Hematopoietic multipotent progenitor cell treated with erythropoietin and hydrocortisone succinate and interleukin-3 and kit ligand, for 17 days (in vitro differentiated cells): Measurements from ENCODE around the gene SLC38A1.

Experiments
- DNase-seq: peaks from one replicate; pipeline ENCODE4 v3.0.0-alpha.2; 2015; ENCODE audit warnings: low spot score

SLC38A1 gene

DNA sequence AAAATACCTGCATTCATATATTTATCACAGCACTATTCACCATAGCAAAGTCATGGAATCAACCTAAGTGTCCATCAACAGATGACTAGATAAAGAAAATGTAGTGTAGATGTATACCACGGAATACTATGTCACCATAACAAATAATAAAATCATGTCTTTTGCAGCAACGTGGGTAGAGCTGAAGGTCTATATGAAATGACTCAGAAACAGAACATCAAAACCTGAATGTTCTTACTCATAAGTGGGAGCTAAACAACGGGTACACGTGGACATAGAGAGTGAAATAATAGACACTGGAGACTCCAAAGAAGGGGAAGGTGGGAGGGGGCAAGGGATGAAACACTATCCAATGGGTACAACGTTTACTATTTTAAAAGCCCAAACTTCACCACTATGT lies 37.9 kb downstream of the SLC38A1 start:
- no peak for DNase-seq

DNA sequence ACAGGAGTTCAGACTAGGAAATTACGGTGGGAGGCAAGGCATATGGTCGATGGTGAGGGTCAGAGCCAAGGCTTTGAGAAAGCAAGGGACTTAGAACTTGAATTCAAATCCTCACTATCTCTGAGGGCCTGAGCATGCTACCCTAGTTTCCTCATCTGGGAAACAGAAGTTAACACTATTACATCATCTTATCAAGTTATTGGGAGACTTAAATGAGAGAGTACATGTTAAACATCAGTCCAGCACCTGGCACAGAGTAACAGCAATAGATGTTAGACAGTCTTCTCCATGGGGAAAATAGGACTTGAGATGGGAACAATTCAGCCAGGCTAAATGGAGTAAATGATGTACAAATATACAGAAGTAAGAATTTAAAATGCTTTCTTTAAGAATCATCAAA lies 38.5 kb downstream of the SLC38A1 start:
- no peak for DNase-seq

DNA sequence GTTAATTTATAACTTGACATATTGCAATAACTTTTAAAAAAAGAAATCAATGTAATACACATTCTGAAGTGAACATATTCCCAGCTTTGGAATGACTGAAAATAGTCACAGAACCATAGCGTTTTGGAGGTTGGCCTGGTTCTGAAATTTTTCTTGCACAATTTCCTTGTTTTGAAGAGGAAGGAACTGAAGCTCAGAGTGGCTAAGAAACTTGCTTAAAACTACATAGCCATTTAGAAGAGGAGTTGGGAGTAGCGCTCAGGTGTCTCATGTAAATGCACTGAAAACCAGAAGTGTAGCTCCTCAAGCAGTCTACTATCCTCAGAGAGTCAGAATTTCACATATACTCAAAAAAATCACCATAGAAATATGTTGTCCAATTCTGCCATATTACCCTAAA lies 41.2 kb downstream of the SLC38A1 start:
- no peak for DNase-seq

DNA sequence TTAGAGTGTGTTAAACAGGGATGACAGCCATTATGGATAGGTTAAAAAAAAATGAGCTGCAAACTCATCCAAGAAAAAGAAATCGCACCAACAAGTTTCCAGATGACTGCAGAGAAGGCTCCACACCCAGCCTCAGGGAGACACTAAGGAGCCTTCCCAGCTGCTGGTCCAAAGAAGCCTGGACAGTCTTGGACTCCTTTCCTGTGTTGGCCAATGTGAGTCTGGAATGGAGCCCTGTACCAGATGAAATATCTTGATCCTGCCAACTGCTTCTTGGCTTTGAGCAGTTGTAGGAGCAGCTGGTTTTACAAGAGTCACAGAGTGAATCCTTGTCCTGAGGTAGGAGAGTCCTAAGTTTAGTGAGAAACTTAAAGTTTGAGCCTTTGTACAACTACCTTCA lies 44.5 kb downstream of the SLC38A1 start:
- no peak for DNase-seq

DNA sequence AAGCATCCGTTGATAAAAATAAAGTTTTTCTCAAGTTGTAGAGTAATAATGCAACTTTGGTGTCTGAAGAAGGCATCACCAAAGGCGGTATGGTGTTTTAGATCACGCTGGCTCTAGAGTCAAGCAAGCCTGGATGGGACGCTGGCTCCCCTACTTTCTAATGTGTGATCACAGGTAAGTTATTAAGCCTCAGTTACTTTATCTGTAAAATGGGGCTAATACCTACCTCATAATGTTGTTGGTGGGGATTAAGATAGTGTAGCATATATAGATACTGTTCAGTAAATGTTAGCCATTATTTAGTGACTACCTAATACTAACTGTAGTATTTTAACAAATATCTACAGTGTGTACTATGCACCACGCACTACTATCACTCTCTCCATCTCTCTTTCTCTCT lies 45.8 kb downstream of the SLC38A1 start:
- DNase-seq: no peak

DNA sequence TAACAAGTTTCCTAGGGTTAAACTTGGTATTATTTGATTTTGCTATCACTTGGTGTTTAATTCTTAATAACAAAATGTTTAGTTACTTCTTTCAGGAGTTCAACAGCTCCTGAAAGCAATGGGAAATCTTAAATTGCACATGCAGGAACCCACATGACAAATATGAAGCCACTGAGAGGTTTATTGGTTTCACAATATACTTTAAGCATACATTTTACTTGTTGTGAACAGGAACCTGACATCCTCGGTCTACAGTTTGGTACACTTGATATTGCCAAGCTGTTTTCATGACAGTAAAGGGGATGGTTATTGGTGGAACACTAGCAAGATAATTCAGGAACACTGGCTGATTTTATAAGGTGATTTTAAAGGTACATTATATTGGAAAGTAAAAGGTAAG lies 46.2 kb downstream of the SLC38A1 start:
- DNase-seq: no peak

DNA sequence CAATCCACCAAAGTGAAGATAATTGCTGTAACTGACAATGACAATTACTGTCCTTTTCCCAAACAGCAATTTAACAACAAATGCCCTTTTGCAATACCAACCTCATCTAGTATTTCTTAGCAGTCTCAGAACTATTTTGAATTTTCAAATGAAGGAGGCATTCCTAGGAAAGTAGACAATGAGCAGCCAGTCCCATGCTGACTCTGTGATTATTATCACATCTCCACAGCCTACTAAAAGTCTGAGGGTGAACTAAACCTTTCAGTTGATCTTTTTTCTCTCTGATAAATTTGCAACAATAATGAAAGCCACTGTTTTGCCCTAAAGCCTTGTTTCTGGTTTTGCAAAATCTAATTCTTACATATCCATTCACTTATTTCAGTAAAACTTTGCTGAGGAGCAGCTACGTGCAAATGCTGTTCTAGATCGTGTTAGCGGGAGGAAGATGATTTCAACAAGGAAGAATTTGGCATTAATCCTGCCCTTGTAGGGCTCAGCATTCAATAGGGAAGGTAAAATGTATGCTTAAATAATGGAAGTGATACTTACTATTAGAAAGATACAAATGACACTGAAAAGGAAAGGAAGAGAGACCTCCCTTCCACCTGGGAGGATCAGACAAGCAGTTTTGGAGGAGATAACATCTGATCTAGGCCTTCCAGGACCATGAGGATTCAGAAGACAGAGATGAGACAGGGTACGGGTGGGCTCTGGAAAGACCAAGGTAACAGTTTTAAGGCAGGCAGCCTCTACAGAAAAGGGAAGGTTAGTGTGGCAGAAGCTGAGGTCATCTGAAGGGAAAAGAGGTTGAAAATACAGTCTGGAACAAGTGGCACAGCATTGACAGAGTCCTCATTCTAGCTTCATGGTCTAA lies 47.4 kb downstream of the SLC38A1 start:
- no peak for DNase-seq

DNA sequence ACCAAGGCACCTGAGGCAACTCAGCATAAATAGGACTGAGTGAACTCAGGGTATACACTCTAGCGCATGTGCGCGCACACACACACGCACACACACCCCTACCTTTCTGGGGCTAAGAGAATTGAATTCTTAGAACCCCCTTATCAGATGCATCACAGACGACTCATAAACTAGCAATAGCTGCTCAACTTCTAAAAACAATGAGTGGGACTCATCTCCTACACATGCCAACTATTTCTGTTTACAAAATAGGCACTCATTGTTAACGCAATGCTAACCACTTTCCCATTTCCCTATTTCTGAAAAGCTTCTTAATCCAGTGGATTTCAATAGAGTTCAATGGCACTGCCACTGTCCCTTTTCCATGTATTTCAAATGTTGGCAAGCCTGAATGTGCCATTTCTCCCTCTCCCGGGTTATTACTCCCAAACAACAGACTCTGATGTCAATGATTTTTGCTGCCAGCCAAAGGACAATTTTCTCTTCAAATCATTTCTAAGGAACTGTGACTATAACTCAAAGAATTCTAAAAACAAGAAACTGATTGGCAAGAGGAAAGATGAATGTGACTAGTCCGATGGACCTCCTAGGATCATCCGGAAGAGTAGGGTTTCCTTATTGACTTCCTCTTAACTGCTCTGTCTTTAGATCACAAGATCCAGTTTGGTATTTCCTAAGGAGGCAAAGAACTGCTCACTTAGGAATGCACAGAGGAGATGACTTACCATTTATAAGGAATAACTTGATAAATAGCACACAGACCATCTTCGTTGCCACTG lies 48.8 kb downstream of the SLC38A1 start:
- DNase-seq: no peak

DNA sequence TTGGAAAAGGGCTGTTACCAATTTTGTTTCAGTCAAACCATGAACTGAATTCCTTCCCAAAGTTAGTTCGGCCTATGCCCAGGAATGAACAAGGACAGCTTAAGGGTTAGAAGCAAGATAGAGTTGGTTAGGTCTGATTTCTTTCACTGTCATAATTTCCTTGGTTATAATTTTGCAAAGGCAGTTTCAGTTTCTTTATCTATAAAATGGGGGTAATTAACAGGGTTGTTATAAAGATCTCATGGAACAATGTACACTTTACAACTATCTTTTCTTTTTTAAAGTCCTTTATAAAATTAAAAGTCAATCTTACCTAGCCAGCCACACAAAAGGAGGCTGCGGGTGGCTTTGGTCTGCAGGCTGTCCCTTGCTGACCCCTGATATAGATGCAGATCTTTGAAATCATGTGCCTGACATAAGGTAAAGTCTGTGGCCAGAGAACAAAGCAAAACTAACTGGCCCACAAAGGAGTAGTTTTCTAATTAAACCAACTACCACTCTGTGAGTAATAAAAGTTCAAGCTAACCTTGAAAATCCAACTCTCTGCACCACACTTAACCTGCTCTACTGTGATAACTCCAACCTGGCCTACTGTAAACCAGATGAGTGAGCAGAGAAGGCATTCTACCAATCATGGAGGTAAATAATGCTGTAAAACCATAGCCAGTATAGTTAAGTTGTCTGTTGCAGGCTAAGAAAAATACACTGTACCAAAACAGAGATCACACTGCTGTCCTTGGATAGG lies 49.5 kb downstream of the SLC38A1 start:
- DNase-seq: no peak

DNA sequence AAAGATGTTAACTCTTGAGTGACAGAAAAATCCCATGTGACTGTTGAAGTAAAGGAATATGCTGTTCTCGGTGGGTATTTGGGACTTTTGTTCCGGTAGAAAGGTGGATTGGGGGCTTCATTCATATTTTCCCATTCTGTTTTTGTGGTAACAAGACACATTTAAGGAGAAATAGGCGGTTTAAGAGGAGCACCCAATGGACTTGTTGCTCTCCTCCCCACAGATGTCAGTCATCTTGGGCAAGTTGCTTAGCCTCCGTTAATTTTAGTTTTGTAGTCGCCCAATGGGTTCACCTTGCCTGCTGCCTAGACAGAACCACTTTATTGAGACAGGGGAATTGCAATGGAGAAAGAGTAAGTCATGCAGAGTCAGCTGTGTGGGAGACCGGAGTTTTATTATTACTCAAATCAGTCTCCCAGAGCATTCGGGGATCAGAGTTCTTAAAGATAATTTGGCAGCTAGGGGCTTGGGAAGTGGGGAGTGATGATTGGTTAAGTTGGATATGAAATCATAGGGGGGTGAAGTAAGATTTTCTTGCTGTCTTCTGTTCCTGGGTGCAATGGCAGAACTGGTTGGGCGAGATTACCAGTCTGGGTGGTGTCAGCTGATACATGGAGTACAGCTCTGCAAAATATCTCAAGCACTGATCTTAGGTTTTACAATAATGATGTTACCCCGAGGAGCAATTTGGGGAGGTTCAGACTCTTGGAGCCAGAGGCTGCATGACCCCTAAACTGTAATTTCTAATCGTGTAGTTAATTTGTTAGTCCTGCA lies 50.3 kb downstream of the SLC38A1 start:
- no peak for DNase-seq

DNA sequence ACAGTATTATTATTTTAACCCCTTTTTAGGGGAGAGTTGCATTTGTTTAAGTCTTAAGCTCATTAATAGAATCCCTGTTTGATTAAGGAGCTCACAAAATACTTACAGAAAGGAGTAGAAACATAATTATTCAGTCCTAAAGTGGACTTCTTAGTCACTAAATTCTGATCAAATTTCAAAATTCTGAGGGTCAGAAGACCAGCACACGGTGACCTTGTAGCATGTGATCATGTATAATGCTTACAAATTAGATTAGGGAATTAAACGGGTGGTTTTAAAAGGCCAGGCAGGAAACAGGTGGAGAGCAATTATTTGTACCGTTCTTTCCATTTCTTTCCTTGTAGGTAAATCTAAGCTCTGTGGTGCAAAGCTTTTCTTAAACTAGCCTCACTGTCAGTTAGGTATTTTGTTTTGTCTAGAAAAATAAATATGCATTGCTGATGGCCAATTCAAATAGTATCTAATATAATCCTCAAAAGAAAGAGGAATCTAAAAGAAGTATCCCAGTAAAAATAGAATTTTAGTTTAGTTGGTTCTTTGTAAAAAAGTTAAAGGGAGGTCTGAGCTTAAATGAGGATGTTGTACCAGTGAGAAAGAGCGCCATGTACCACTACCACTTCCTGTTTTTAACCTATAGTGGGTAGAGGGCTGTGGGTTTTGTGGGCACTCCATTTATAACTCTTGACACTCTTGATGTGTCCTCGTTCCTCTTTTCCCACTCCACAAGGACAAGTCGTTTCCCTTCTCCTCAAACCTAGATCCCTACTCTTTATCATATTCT lies 51.1 kb downstream of the SLC38A1 start:
- DNase-seq: no peak

DNA sequence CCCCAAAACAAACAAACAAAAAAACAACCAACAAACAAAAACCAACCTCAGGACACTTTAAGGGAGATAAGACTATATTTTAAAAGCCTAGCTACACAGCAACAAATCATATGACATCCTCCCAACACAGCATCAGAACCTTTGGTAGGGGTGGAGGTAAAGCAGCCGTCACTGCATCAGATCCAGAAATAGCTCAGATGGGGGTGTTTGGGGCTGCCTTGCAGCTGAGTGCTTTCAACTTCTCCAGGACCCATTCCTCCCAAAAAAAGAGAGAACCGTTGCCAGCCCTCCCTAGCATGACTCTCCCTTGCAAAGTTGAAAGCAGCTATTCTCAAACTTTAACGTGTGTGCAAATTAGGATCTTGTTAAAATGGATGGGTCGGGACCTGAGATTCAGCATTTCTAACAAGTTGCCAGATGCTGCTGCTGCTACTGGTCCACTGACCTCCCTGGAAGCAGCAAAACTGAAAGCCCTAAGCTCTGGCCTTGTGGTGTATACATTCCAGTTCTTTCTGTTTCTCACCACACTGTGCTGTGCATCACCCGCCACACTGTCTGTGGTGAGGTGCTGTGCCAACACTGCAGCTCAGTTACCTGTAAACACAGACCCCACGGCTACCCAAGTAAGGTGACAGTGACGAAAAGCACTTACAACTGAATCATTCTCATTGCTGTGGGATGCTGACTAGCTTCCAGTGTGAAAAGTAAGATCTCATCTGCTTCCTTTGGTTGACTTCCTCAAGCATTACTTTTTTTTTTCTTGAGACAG lies 54.0 kb downstream of the SLC38A1 start:
- no peak for DNase-seq

DNA sequence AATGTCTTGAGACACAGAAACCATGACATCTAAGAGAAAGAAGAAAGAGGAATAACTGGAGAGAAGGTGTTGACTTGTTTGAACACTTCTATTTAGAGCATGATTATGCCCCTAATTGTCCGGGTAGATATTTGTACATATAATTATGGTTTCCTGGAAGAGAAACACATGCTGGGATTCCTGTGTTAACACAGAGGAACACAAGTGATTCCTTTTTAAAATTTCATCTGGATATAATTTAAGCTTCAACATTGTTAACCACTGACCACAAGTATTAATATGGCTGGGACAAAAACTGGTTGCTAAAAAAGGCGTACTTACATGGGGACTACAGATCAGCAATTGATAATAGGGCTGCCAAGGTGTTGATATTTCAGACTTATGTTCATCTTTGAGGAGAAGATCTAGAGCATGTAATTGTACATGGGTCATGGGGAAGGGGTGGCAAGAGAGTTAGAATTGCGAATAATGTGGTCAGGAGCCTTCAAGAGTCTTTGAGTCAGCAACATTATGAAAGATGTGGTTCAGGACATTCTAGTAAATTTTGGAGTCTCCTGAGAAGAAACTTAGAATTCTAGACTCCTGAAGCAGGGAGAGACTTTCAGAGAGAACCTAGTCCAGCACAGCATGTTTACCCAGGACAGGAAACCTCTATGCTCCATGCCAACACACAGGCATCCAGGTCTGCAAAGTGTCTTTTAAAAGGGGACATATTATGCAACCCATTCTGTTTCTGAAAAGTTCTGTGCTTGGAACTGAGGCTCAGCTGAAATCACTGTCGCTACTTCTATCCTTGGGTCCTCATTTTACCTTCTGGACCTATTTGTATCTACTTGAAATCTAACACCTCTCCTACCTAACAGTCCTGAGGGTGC lies 56.5 kb downstream of the SLC38A1 start:
- DNase-seq: no peak

DNA sequence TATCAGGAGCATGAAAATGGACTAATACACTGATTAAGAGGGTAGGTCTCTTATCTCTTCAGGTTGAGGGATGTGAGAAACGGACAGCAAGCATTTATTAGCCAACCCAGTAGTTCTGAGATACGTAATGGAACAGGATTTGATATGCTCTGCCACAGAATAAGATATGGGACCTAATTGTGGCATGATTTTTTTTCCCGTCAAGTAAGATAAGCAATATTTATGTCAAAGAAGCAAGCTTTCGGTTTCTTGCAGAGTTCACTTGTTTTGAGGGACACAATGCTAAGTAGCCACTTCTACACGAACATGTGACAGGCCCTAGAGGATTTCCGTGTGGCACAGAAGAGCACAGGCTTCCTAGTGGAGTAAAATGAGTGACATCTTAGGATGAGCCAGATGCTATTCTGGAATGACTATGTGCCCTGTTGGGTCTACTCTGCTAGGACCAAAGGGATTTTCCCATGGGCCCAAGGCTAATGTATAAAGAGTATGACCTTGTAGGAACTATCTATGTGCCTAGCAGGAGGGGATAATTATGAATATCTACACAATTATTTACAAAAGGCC lies 57.9 kb downstream of the SLC38A1 start:
- DNase-seq: no peak

DNA sequence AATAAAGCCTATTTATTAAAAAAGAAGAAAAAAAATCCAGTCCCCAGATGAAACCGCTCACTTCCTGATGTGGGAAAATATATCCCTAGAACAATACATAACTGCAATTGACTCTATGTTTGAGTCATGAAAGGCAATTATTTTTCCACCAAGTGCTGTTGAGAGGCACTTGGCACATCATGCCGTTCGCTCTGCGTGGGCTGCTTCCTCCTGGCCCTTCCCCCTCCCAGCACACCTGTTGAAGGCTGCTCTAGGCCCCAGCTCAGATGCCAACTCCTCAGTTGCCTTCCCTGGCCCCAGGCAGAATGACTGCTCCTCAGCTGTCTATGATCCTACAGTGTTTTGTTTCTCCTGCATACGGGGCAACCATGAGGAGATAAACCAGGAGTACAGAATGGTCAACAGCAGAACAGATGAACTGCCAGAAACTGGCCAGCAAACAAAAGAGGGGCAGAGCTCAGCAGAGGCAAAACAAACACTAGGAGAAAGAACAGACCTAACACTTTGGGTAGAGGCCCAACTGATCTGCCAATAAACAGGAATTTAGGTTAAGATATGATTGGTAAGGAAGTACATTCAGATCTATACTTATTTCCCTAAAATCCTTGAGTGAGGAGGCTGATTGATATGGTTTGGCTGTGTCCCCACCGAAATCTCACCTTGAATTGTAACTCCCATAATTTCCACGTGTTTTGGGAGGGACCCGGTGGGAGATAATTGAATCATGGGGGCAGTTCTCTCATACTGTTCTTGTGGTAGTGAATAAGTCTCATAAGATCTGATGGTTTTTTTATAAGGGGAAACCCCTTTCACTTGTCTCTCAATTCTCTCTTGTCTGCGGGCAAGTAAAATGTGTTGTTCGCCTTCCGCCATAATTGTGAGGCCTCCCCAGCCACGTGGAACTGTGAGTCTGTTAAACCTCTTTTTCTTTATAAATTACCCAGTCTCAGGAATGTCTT lies 58.6 kb downstream of the SLC38A1 start:
- no peak for DNase-seq

DNA sequence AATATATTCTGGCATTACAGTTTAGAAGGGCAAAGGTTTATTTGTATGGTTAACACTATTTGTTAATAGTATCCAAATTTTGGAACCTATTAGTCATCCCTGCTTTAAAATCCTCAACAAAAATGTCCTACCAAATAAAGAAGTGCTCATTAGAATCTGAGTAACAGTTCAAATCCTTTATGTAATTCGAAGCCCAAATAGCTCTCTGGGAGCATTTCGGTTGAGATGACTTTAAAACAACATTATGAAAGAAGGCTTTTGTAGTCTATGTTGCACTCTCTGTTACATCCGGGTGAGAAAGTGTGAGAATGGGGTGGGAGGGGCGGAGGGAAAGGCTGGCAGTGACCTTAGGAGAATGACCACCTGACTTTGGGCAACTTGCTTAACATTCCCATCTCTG lies 59.7 kb downstream of the SLC38A1 start:
- no peak for DNase-seq

DNA sequence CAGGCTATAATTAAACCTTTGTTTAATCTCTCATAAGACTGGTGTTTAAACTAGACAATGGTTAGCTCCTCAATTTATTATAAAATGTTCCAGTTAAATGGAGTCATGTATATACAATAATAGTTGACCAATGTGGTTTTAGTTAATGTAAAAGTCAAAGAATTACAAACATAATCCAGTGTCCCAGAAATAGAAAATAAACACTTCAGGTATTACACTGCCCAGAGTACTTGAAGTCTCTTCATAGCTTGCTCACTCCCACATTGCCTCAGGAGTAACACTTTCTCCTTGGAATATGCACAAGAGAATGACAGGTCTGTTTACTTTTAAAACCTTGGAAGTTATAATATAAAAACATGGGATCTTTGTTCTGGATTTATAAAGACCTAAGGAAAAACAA lies 60.5 kb downstream of the SLC38A1 start:
- no peak for DNase-seq

DNA sequence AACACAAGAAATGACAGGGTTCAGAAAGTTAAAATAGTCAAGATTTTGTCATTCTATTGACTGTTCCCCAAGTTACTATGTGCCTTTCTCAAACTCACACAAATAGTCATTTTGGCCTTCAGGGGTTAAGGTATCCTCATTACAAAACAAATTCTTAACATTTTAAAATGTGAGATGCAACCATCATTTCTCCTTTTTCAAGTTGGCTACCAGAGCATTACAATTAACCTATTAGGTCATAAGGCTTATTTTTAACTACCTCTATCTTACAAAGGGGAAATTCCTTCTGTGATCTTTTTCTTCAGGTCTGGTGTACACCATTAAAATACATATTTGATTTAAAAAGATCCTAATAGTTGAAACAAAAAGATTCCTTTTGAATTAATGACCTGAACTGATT lies 61.2 kb downstream of the SLC38A1 start:
- no peak for DNase-seq
